ENCODE results near the gene SLC1A6.

DNA sequence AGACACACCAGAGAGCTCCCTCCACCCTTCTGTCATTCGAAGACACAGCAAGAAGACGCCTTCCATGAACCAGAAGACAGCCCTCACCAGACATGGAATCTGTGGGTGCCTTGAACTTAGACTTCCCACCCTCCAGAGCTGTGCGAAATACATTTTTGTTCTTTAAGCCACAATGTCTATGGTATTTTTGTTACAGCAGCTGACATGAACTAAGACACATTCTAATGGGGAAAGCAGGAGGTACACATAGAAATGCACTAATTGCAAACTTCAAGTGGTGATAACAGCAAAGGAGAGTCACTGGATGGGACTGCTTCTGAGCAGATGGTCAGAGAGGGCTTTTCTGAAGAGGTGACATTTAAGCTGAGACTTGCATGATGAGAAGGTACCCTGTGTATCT lies 22.2 kb downstream of the SLC1A6 start:
- no peak for TF ChIP-seq GATA2 (IDR thresholded peaks at IDR 0.05; ENCODE audit: low read depth, low read length)
- TF ChIP-seq GATA3 (IDR thresholded peaks at IDR 0.05; ENCODE audit: low read depth, low read length): no peak

Data from SH-SY5Y (cell line).